ENCODE measurements around the gene FBXW7.
"Not testable (repeated sequence)": the region's sequence is repeated elsewhere in the genome, so short reads cannot be mapped to it uniquely, and the experiment has no call there.

FBXW7 gene

GRCh38 chr4:152535903-152536544 is at the start of gene FBXW7:
FBXW7 (minus strand) TSS chr4:152536092; CDS start chr4:152411803, 124,289 bp downstream.
- peak; percentile 96 for DNase-seq (ENCODE audit: low read depth, low spot score)

- DNase-seq (ENCODE audit: low read depth, low spot score): no peak
Observed at GRCh38 chr4:152585023-152585441, 49.1 kb upstream of the FBXW7 start.

GRCh38 chr4:152581536-152582160 is 45.8 kb upstream of the FBXW7 start:
- DNase-seq (ENCODE audit: low read depth, low spot score): no peak

GRCh38 chr4:152579916-152580315 is 44.0 kb upstream of the FBXW7 start:
- no peak for DNase-seq (ENCODE audit: low read depth, low spot score)

- DNase-seq (ENCODE audit: low read depth, low spot score): no peak
Observed at GRCh38 chr4:152579107-152579764, 43.3 kb upstream of the FBXW7 start.

GRCh38 chr4:152578670-152579069 is 42.8 kb upstream of the FBXW7 start:
- no peak for DNase-seq (ENCODE audit: low read depth, low spot score)

GRCh38 chr4:152577708-152578396 is 42.0 kb upstream of the FBXW7 start:
- no peak for DNase-seq (ENCODE audit: low read depth, low spot score)

GRCh38 chr4:152575533-152575932 is 39.6 kb upstream of the FBXW7 start:
- DNase-seq (ENCODE audit: low read depth, low spot score): no peak

GRCh38 chr4:152573861-152574260 is 38.0 kb upstream of the FBXW7 start:
- no peak for DNase-seq (ENCODE audit: low read depth, low spot score)

GRCh38 chr4:152572417-152573086 is 36.7 kb upstream of the FBXW7 start:
- DNase-seq (ENCODE audit: low read depth, low spot score): no peak

- DNase-seq (ENCODE audit: low read depth, low spot score): no peak
Observed at GRCh38 chr4:152571770-152572169, 35.9 kb upstream of the FBXW7 start.

GRCh38 chr4:152571296-152571695 is 35.4 kb upstream of the FBXW7 start:
- DNase-seq (ENCODE audit: low read depth, low spot score): no peak

GRCh38 chr4:152565333-152565732 is 29.4 kb upstream of the FBXW7 start:
- no peak for DNase-seq (ENCODE audit: low read depth, low spot score)

- no peak for DNase-seq (ENCODE audit: low read depth, low spot score)
Observed at GRCh38 chr4:152564336-152564735, 28.4 kb upstream of the FBXW7 start.

- DNase-seq (ENCODE audit: low read depth, low spot score): no peak
Observed at GRCh38 chr4:152563209-152563608, 27.3 kb upstream of the FBXW7 start.

- no peak for DNase-seq (ENCODE audit: low read depth, low spot score)
Observed at GRCh38 chr4:152559641-152560040, 23.7 kb upstream of the FBXW7 start.

GRCh38 chr4:152558396-152558795 is 22.5 kb upstream of the FBXW7 start:
- no peak for DNase-seq (ENCODE audit: low read depth, low spot score)

- no peak for DNase-seq (ENCODE audit: low read depth, low spot score)
Observed at GRCh38 chr4:152556834-152557233, 20.9 kb upstream of the FBXW7 start.

- DNase-seq (ENCODE audit: low read depth, low spot score): no peak
Observed at GRCh38 chr4:152556283-152556682, 20.4 kb upstream of the FBXW7 start.

GRCh38 chr4:152554742-152555141 is 18.9 kb upstream of the FBXW7 start:
- no peak for DNase-seq (ENCODE audit: low read depth, low spot score)

- DNase-seq (ENCODE audit: low read depth, low spot score): not testable (repeated sequence)
Observed at GRCh38 chr4:152550687-152551086, 14.8 kb upstream of the FBXW7 start.

GRCh38 chr4:152545088-152545487 is 9.2 kb upstream of the FBXW7 start:
- no peak for DNase-seq (ENCODE audit: low read depth, low spot score)

Data from smooth muscle cell of the brain vasculature (primary cell).